HG03095 (cell line): ENCODE data around the gene CNN2.
A peak's percentile ranks its signal among the peaks of the same experiment; 100 is the strongest.
"Not testable (repeated sequence)": the region's sequence is repeated elsewhere in the genome, so short reads cannot be mapped to it uniquely, and the experiment has no call there.

Experiments used
- ATAC-seq: cut with Tn5 transposase; IDR thresholded peaks from one replicate; pipeline ENCODE4 v1.9.1; 2021; ENCODE audit warnings: moderate library complexity; ENCODE audit not compliant: unreplicated experiment

Gene CNN2

GRCh38 chr19:1010586-1011510 is 15.6 kb upstream of the CNN2 start:
- ATAC-seq = no peak

- ATAC-seq = no peak
These were observed 14.5 kb upstream of the CNN2 start for GRCh38 chr19:1011831-1012333.

- ATAC-seq = no peak
These were observed 14.1 kb upstream of the CNN2 start for GRCh38 chr19:1012334-1012733.

- ATAC-seq = no peak
These were observed 13.2 kb upstream of the CNN2 start for GRCh38 chr19:1013218-1013617.

GRCh38 chr19:1014161-1015060 is 12.0 kb upstream of the CNN2 start:
- no peak for ATAC-seq

GRCh38 chr19:1015061-1015781 is 11.2 kb upstream of the CNN2 start:
- no peak for ATAC-seq

GRCh38 chr19:1015782-1016646 is 10.4 kb upstream of the CNN2 start:
- ATAC-seq = no peak

GRCh38 chr19:1016647-1017114 is 9.7 kb upstream of the CNN2 start:
- ATAC-seq = no peak

- no peak for ATAC-seq
These were observed 9.1 kb upstream of the CNN2 start for GRCh38 chr19:1017115-1017905.

GRCh38 chr19:1017906-1018305 is 8.5 kb upstream of the CNN2 start:
- no peak for ATAC-seq

- no peak for ATAC-seq
These were observed 8.0 kb upstream of the CNN2 start for GRCh38 chr19:1018393-1018792.

GRCh38 chr19:1018932-1019615 is 7.3 kb upstream of the CNN2 start:
- ATAC-seq = no peak

GRCh38 chr19:1019616-1019961 is 6.8 kb upstream of the CNN2 start:
- no peak for ATAC-seq

- no peak for ATAC-seq
These were observed 6.2 kb upstream of the CNN2 start for GRCh38 chr19:1019980-1020867.

GRCh38 chr19:1020868-1021425 is 5.5 kb upstream of the CNN2 start, which contains the start of gene TMEM259:
Gene TMEM259 (minus strand): TSS chr19:1021123. CDS start chr19:1020996, 127 bp downstream.
- peak; percentile 55 for ATAC-seq

- ATAC-seq = not testable (repeated sequence)
These were observed 2.6 kb upstream of the CNN2 start for GRCh38 chr19:1023883-1024188.

GRCh38 chr19:1025080-1025479 is 1.3 kb upstream of the CNN2 start:
- ATAC-seq = not testable (repeated sequence)
